Mucosa of descending colon (tissue), 3 donors: Measurements from ENCODE around the gene SPA17. TPM values are rescaled to one million over a fixed set of nuclear protein-coding genes. Genes with fewer than 3 reads are reported as not detected.

Experiments
- ATAC-seq: fragments of 200-7000 bp; cut with Tn5 transposase; one replicate; pipeline ENCODE4 v1.9.1; 2020; ENCODE audit warnings: mild to moderate bottlenecking, moderate library complexity
- DNase-seq, 3 donors: peaks; one replicate each; pipeline ENCODE4 v3.0.0-alpha.2; 2020
- H3K36me3 ChIP-seq: fragments of 200-600 bp; one replicate; pipeline ENCODE4 v1.8.0; 2021; ENCODE audit warnings: low read depth, mild to moderate bottlenecking
- H3K4me1 ChIP-seq: fragments of 200-600 bp; one replicate; pipeline ENCODE4 v1.8.0; 2021; ENCODE audit warnings: low read depth, mild to moderate bottlenecking
- H3K4me3 ChIP-seq: fragments of 200-600 bp; one replicate; pipeline ENCODE4 v1.8.0; 2021; ENCODE audit warnings: mild to moderate bottlenecking
- H3K9me3 ChIP-seq: fragments of 200-600 bp; one replicate; pipeline ENCODE4 v1.8.0; 2021; ENCODE audit warnings: mild to moderate bottlenecking
- CTCF ChIP-seq: fragments of 200-600 bp; IDR thresholded peaks from one replicate; pipeline ENCODE4 v1.8.0; 2022; ENCODE audit warnings: antibody characterized with exemption, mild to moderate bottlenecking
- intact Hi-C, 2 donors: fragments of 100-400 bp; cut with DNase I in 1 of 2; cut with micrococcal nuclease in 1 of 2; formaldehyde crosslinking; loops; one replicate each; pipeline versions ENCODE4 v1.11.0 to v1.11.1; 2022; cut with DNase I, micrococcal nuclease
- total RNA-seq, 3 donors: library from RNA; stranded (reverse); fragmentation: NEBNext Ultra II Directional in 2 of 3; extraction: Animal tissue kit (Norgen Biotek cat#: 25700) in 2 of 3; gene quantifications; one replicate each; pipeline versions ENCODE4 v1.2.1 to v1.2.4, GENCODE V29; 2021 to 2023
- donor health status: DM: no; HTN: no; CAD: no; lungs with moderate emphysema.
- donor health status: DM: no; HTN: no; CAD: no.
- donor health status: DM: no; HTN: yes; CAD: no.

Gene SPA17
- total RNA-seq, 3 donors from 2014 or later = 4.6 to 6.9 (median 5.8) TPM

- Histone ChIP-seq H3K4me1 (peaks cover 7% of the 10 kb centered on the region), H3K9me3 (no peaks in the 10 kb centered on the region), H3K4me3 (no peak overlapping the region), H3K36me3 (no peaks in the 10 kb centered on the region)
- ATAC-seq (no peak), DNase-seq (no peak)
- intact Hi-C loops = loop anchor here in 1 of 2 donors (5.0 kb wide), 1 partner anchor 170 kb away; no protein-coding TSS in a partner anchor
- no peak for TF ChIP-seq CTCF
These were observed 6.1 kb upstream of the SPA17 start for GRCh38 chr11:124667601-124668000.

- DNase-seq = peak in 2 of 3 donors; percentile 33 to 81
- peak; percentile 53 for TF ChIP-seq CTCF
- Histone ChIP-seq H3K9me3 (no peaks in the 10 kb centered on the region), H3K36me3 (no peaks in the 10 kb centered on the region), H3K4me3 (no peak overlapping the region), H3K4me1 (peaks cover 7% of the 10 kb centered on the region)
- intact Hi-C loops = loop anchor here in 1 of 2 donors (5.0 kb wide), 1 partner anchor 168 kb away; no protein-coding TSS in a partner anchor
- peak; percentile 22 for ATAC-seq
These were observed 4.5 kb upstream of the SPA17 start for GRCh38 chr11:124669193-124669592.

- intact Hi-C loops = loop anchor here in 1 of 2 donors (5.0 kb wide), 1 partner anchor 92 kb away; the partner anchor contains the start of gene ESAM
- Histone ChIP-seq H3K9me3 (no peaks in the 10 kb centered on the region), H3K4me1 (peaks cover 10% of the 10 kb centered on the region), H3K4me3 (no peak overlapping the region), H3K36me3 (no peaks in the 10 kb centered on the region)
- no peak for ATAC-seq
- no peak for DNase-seq
- no peak for TF ChIP-seq CTCF
These were observed 3.0 kb upstream of the SPA17 start for GRCh38 chr11:124670732-124671131.

GRCh38 chr11:124672536-124673215, 1.0 kb upstream of the SPA17 start:
- Histone ChIP-seq H3K9me3 (no peaks in the 10 kb centered on the region), H3K4me1 (peaks cover 10% of the 10 kb centered on the region), H3K4me3 (peak overlapping the region; percentile 54), H3K36me3 (no peaks in the 10 kb centered on the region)
- no peak for TF ChIP-seq CTCF
- ATAC-seq = peak; percentile 63
- peak in 1 of 3 donors; percentile 46 for DNase-seq
- intact Hi-C loops = loop anchor here (2.0 to 5.0 kb wide), 2 partner anchors 90 to 164 kb away; partner anchors contain the start of gene ESAM (in 1 of the 2)

GRCh38 chr11:124674168-124674517, 439 bp downstream of the SPA17 start:
- TF ChIP-seq CTCF = no peak
- ATAC-seq (no peak), DNase-seq (peak in 1 of 3 donors; percentile 31)
- H3K9me3 ChIP-seq = no peaks in the 10 kb centered on the region
- H3K36me3 ChIP-seq = no peaks in the 10 kb centered on the region
- H3K4me3 ChIP-seq = peak overlapping the region; percentile 54
- intact Hi-C loops = loop anchor here in 1 of 2 donors (5.0 kb wide), 1 partner anchor 88 kb away; the partner anchor contains the start of gene ESAM
- H3K4me1 ChIP-seq = peaks cover 10% of the 10 kb centered on the region
